A673 (cell line): ENCODE measurements around the gene CXCR5. TPM values are rescaled to one million over a fixed set of nuclear protein-coding genes. Genes with fewer than 3 reads are reported as not detected.
A peak's percentile ranks its signal among the peaks of the same experiment; 100 is the strongest.

ENCODE experiments used
- BruUV-seq: library from RNA; stranded (reverse); fragments of 400-500 nt; replicated peaks from 2 replicates; lab custom pipeline; 2021; lab: Mats Ljungman, UMichigan
- CTCF ChIA-PET: fragments of 300-600 bp; sonication (Branson Sonifier 250); formaldehyde crosslinking; loops from one replicate; lab custom pipeline; 2022; ENCODE audit warnings: antibody characterized with exemption; lab: Charles Lee
- POLR2A ChIA-PET: fragments of 300-600 bp; sonication (Branson Sonifier 250); formaldehyde crosslinking; loops from one replicate; lab custom pipeline; 2022; ENCODE audit warnings: antibody characterized with exemption; ENCODE audit not compliant: low non-redundant PET; lab: Charles Lee
- DNase-seq: peaks from one replicate; pipeline ENCODE4 v3.0.0-alpha.2; 2015; ENCODE audit warnings: low spot score
- H3K27ac ChIP-seq: fragments of 200-600 bp; sonication (generic); 2 replicates; pipeline ENCODE4 v1.5.1; 2016; ENCODE audit warnings: mixed run types, low read depth, mild to moderate bottlenecking, mixed read lengths, antibody characterized with exemption, low read length; ENCODE audit not compliant: poor library complexity, severe bottlenecking
- H3K27me3 ChIP-seq: fragments of 200-600 bp; sonication (generic); replicated peaks from 2 replicates; pipeline ENCODE4 v1.6.1; 2017; ENCODE audit warnings: mixed run types, low read depth, mild to moderate bottlenecking, mixed read lengths, antibody characterized with exemption, low read length; ENCODE audit not compliant: insufficient read depth, poor library complexity
- H3K36me3 ChIP-seq: fragments of 200-600 bp; sonication (generic); 2 replicates; pipeline ENCODE4 v1.6.1; 2016; ENCODE audit warnings: mixed run types, mild to moderate bottlenecking, mixed read lengths, antibody characterized with exemption, low read length; ENCODE audit not compliant: insufficient read depth, poor library complexity, severe bottlenecking
- H3K4me1 ChIP-seq: fragments of 200-600 bp; sonication (generic); 2 replicates; pipeline ENCODE4 v1.6.1; 2017; ENCODE audit warnings: mixed run types, mild to moderate bottlenecking, mixed read lengths, antibody characterized with exemption, low read length; ENCODE audit not compliant: insufficient read depth, poor library complexity, severe bottlenecking
- H3K4me3 ChIP-seq: fragments of 200-600 bp; sonication (generic); 2 replicates; pipeline ENCODE4 v1.5.1; 2016; ENCODE audit warnings: low read depth, mixed run types, mild to moderate bottlenecking, mixed read lengths, low read length; ENCODE audit not compliant: poor library complexity, severe bottlenecking
- H3K9me3 ChIP-seq: fragments of 200-600 bp; sonication (generic); 2 replicates; pipeline ENCODE4 v1.6.1; 2016; ENCODE audit warnings: mixed run types, low read depth, mild to moderate bottlenecking, mixed read lengths, antibody characterized with exemption, low read length; ENCODE audit not compliant: poor library complexity, severe bottlenecking
- CTCF ChIP-seq: fragments of 300-800, 200-600 bp; sonication (generic); conservative IDR thresholded peaks from 2 replicates; pipeline ENCODE4 v1.5.1; 2017; ENCODE audit warnings: low read depth, mild to moderate bottlenecking, antibody characterized with exemption, low read length, moderate library complexity, mixed read lengths
- EZH2 ChIP-seq: fragments of 200-600 bp; sonication (generic); IDR thresholded peaks from 2 replicates; pipeline ENCODE4 v1.6.1; 2017; ENCODE audit warnings: borderline replicate concordance, low read depth, mild to moderate bottlenecking, mixed read lengths, antibody characterized with exemption, low read length; ENCODE audit not compliant: poor library complexity, severe bottlenecking
- intact Hi-C: fragments of 100-400 bp; cut with micrococcal nuclease; formaldehyde crosslinking; loops from one replicate; pipeline ENCODE4 v1.10.0; 2022; ENCODE audit not compliant: unreplicated experiment
- total RNA-seq: library from RNA; stranded (reverse); gene quantifications from 2 replicates; pipeline ENCODE4 v1.2.3, GENCODE V29; 2021

CXCR5 gene
- total RNA-seq, 1 experiment from 2014 or later, result not detected

- H3K4me3 ChIP-seq, result peak overlapping the region; percentile 97
- no peaks in the 10 kb centered on the region for H3K9me3 ChIP-seq
- ChIA-PET CTCF (interaction anchor here (0.6 kb wide), 1 partner anchor 87 kb away, joined by 9 read pairs; no protein-coding TSS in a partner anchor), POLR2A (interaction anchor here (0.8 kb wide), 1 partner anchor 15 kb away, joined by 3 read pairs; no protein-coding TSS in a partner anchor)
- no peak for DNase-seq
- no TSS peak for BruUV-seq
- no peaks in the 10 kb centered on the region for H3K27me3 ChIP-seq
- no peaks in the 10 kb centered on the region for H3K36me3 ChIP-seq
- peak overlapping the region; percentile 88 for H3K27ac ChIP-seq
- H3K4me1 ChIP-seq, result peaks cover 67% of the 10 kb centered on the region
- no peak for TF ChIP-seq EZH2
- intact Hi-C loops, result no loop called here
Measured at GRCh38 chr11:118923721-118924587, 40.3 kb downstream of the CXCR5 start.

- H3K36me3 ChIP-seq, result no peaks in the 10 kb centered on the region
- H3K4me1 ChIP-seq, result peaks cover 59% of the 10 kb centered on the region
- H3K4me3 ChIP-seq, result peak overlapping the region; percentile 97
- ChIA-PET CTCF (interaction anchor here (0.6 to 1.0 kb wide), 5 partner anchors 11 to 160 kb away, joined by 5 to 9 read pairs (median 6); no protein-coding TSS in a partner anchor), POLR2A (interaction anchor here (0.8 kb wide), 2 partner anchors 16 to 29 kb away, joined by 3 read pairs; no protein-coding TSS in a partner anchor)
- TSS peak; percentile 31 for BruUV-seq
- H3K9me3 ChIP-seq, result no peaks in the 10 kb centered on the region
- intact Hi-C loops, result loop anchor here (5.0 kb wide), 1 partner anchor 177 kb away; the partner anchor contains the start of gene DPAGT1
- TF ChIP-seq EZH2 (no peak), CTCF (no peak)
- peak overlapping the region; percentile 88 for H3K27ac ChIP-seq
- H3K27me3 ChIP-seq, result no peaks in the 10 kb centered on the region
- peak; percentile 72 for DNase-seq
Measured at GRCh38 chr11:118924591-118925585, 41.2 kb downstream of the CXCR5 start.

- Histone ChIP-seq H3K27ac (peak overlapping the region; percentile 14), H3K4me1 (peaks cover 40% of the 10 kb centered on the region), H3K36me3 (no peaks in the 10 kb centered on the region), H3K4me3 (peak overlapping the region; percentile 70), H3K27me3 (no peaks in the 10 kb centered on the region), H3K9me3 (no peaks in the 10 kb centered on the region)
- TF ChIP-seq EZH2 (no peak), CTCF (no peak)
- intact Hi-C loops, result loop anchor here (1.0 to 5.0 kb wide), 3 partner anchors 20 to 175 kb away; partner anchors contain the start of genes DDX6 and DPAGT1
- CTCF ChIA-PET, result interaction anchor here (0.6 to 3.7 kb wide), 5 partner anchors 14 to 98 kb away, joined by 4 to 49 read pairs (median 7); no protein-coding TSS in a partner anchor
- POLR2A ChIA-PET, result interaction anchor here (0.6 kb wide), 1 partner anchor 19 kb away, joined by 12 read pairs; no protein-coding TSS in a partner anchor
- BruUV-seq, result no TSS peak
- no peak for DNase-seq
Measured at GRCh38 chr11:118927554-118928100, 43.9 kb downstream of the CXCR5 start.
